Measurements from ENCODE around the gene TMEM95.

GRCh38 chr17:7348478-7349242 lies 6.3 kb upstream of the TMEM95 start:
- TF ChIP-seq, protein P1, sequence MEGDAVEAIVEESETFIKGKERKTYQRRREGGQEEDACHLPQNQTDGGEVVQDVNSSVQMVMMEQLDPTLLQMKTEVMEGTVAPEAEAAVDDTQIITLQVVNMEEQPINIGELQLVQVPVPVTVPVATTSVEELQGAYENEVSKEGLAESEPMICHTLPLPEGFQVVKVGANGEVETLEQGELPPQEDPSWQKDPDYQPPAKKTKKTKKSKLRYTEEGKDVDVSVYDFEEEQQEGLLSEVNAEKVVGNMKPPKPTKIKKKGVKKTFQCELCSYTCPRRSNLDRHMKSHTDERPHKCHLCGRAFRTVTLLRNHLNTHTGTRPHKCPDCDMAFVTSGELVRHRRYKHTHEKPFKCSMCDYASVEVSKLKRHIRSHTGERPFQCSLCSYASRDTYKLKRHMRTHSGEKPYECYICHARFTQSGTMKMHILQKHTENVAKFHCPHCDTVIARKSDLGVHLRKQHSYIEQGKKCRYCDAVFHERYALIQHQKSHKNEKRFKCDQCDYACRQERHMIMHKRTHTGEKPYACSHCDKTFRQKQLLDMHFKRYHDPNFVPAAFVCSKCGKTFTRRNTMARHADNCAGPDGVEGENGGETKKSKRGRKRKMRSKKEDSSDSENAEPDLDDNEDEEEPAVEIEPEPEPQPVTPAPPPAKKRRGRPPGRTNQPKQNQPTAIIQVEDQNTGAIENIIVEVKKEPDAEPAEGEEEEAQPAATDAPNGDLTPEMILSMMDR (IDR thresholded peaks at IDR 0.05): no peak
- no peak for TF ChIP-seq POLR2A (IDR thresholded peaks at IDR 0.05)
